Activated naive CD8-positive, alpha-beta T cell treated with anti-CD3 and anti-CD28 coated beads, Interleukin-2, amount 10 ng/mL, durations not matched to agents 7 days and 5 days (primary cell): Measurements from ENCODE around the gene CES4A. TPM values are rescaled to one million over a fixed set of nuclear protein-coding genes. Genes with fewer than 3 reads are reported as not detected.
"Not testable (repeated sequence)": the region's sequence is repeated elsewhere in the genome, so short reads cannot be mapped to it uniquely, and the experiment has no call there.

ENCODE experiments used
- ATAC-seq: fragments of 150-1000 bp; cut with Tn5 transposase; one replicate; pipeline ENCODE4 v1.10.0; 2021; ENCODE audit warnings: low read depth, moderate library complexity
- POLR2A ChIA-PET: fragments of 350-600 bp; sonication (Branson Sonifier 250); formaldehyde crosslinking; loops from one replicate; lab custom pipeline; 2021; ENCODE audit warnings: antibody characterized with exemption; lab: Charles Lee
- DNase-seq: peaks from one replicate; pipeline ENCODE4 v3.0.0; 2021
- H3K27ac Mint-ChIP-seq: one replicate; pipeline ENCODE4 v1.8.0; 2022; ENCODE audit warnings: mild to moderate bottlenecking, mixed read lengths
- H3K27me3 Mint-ChIP-seq: one replicate; pipeline ENCODE4 v1.8.0; 2022; ENCODE audit warnings: mild to moderate bottlenecking, moderate library complexity, mixed read lengths
- H3K36me3 Mint-ChIP-seq: one replicate; pipeline ENCODE4 v1.8.0; 2021; ENCODE audit warnings: mild to moderate bottlenecking, mixed read lengths
- H3K4me1 Mint-ChIP-seq: one replicate; pipeline ENCODE4 v1.8.0; 2021; ENCODE audit warnings: mixed read lengths
- H3K4me3 Mint-ChIP-seq: one replicate; pipeline ENCODE4 v1.8.0; 2022; ENCODE audit warnings: mild to moderate bottlenecking, moderate library complexity, mixed read lengths
- H3K9me3 Mint-ChIP-seq: one replicate; pipeline ENCODE4 v1.8.0; 2021; ENCODE audit warnings: mixed read lengths
- total RNA-seq, 2 experiments: library from RNA; stranded (reverse); gene quantifications; one replicate each; pipeline ENCODE4 v1.2.3, GENCODE V29; 2021

Gene CES4A
- total RNA-seq, 2 experiments from 2014 or later, result 16.2 to 17.5 TPM

- H3K36me3 Mint-ChIP-seq, result peaks cover 2% of the 10 kb centered on the region
- H3K27me3 Mint-ChIP-seq, result peaks cover 45% of the 10 kb centered on the region
- H3K9me3 Mint-ChIP-seq, result peaks cover 3% of the 10 kb centered on the region
- H3K4me3 Mint-ChIP-seq, result peak overlapping the region; percentile 92
- POLR2A ChIA-PET, result interaction anchor here (0.6 to 1.1 kb wide), 2 partner anchors 12 to 79 kb away, joined by 3 read pairs; partner anchors contain the start of gene CES3
- DNase-seq (no peak), ATAC-seq (no peak)
- no peak overlapping the region for H3K27ac Mint-ChIP-seq
- H3K4me1 Mint-ChIP-seq, result peaks cover 9% of the 10 kb centered on the region
Measured at GRCh38 chr16:66948837-66949225, 39.6 kb upstream of the CES4A start.

GRCh38 chr16:66949472-66949871 lies 38.9 kb upstream of the CES4A start:
- ATAC-seq, result no peak

GRCh38 chr16:66950437-66950836 lies 38.0 kb upstream of the CES4A start:
- H3K27me3 Mint-ChIP-seq, result peaks cover 48% of the 10 kb centered on the region
- POLR2A ChIA-PET, result interaction anchor here (0.5 to 0.7 kb wide), 2 partner anchors 132 to 200 kb away, joined by 3 to 4 read pairs; no protein-coding TSS in a partner anchor
- H3K36me3 Mint-ChIP-seq, result no peaks in the 10 kb centered on the region
- H3K4me1 Mint-ChIP-seq, result peaks cover 9% of the 10 kb centered on the region
- ATAC-seq (no peak), DNase-seq (no peak)
- H3K4me3 Mint-ChIP-seq, result no peak overlapping the region
- H3K9me3 Mint-ChIP-seq, result peaks cover 3% of the 10 kb centered on the region
- H3K27ac Mint-ChIP-seq, result no peak overlapping the region

More at GRCh38 chr16:66949472-66949871, 38.9 kb upstream of the CES4A start:
- no peak overlapping the region for H3K27ac Mint-ChIP-seq
- no peak for DNase-seq
- H3K4me1 Mint-ChIP-seq, result peaks cover 9% of the 10 kb centered on the region
- H3K27me3 Mint-ChIP-seq, result peaks cover 48% of the 10 kb centered on the region
- no peak overlapping the region for H3K4me3 Mint-ChIP-seq
- H3K36me3 Mint-ChIP-seq, result no peaks in the 10 kb centered on the region
- peaks cover 3% of the 10 kb centered on the region for H3K9me3 Mint-ChIP-seq
- POLR2A ChIA-PET, result interaction anchor here (1.1 kb wide), 1 partner anchor 12 kb away, joined by 3 read pairs; the partner anchor contains the start of gene CES3

GRCh38 chr16:66950971-66951790 lies 37.2 kb upstream of the CES4A start:
- peaks cover 3% of the 10 kb centered on the region for H3K9me3 Mint-ChIP-seq
- H3K27ac Mint-ChIP-seq, result no peak overlapping the region
- H3K36me3 Mint-ChIP-seq, result no peaks in the 10 kb centered on the region
- H3K27me3 Mint-ChIP-seq, result peaks cover 48% of the 10 kb centered on the region
- no peak for DNase-seq
- H3K4me1 Mint-ChIP-seq, result peaks cover 9% of the 10 kb centered on the region
- POLR2A ChIA-PET, result no interaction called here
- H3K4me3 Mint-ChIP-seq, result no peak overlapping the region
- ATAC-seq, result no peak

GRCh38 chr16:66952430-66953110 lies 35.8 kb upstream of the CES4A start:
- Mint-ChIP-seq H3K4me3 (no peak overlapping the region), H3K36me3 (no peaks in the 10 kb centered on the region), H3K4me1 (peaks cover 6% of the 10 kb centered on the region), H3K27me3 (peaks cover 48% of the 10 kb centered on the region), H3K27ac (no peak overlapping the region), H3K9me3 (peaks cover 3% of the 10 kb centered on the region)
- ATAC-seq (no peak), DNase-seq (no peak)
- POLR2A ChIA-PET, result interaction anchor here (0.6 to 1.5 kb wide), 2 partner anchors 75 to 201 kb away, joined by 3 read pairs; no protein-coding TSS in a partner anchor

GRCh38 chr16:66953462-66954096 lies 34.8 kb upstream of the CES4A start:
- POLR2A ChIA-PET, result interaction anchor here (1.5 kb wide), 1 partner anchor 74 kb away, joined by 3 read pairs; no protein-coding TSS in a partner anchor
- Mint-ChIP-seq H3K36me3 (no peaks in the 10 kb centered on the region), H3K4me1 (peaks cover 6% of the 10 kb centered on the region), H3K4me3 (no peak overlapping the region), H3K27me3 (peaks cover 42% of the 10 kb centered on the region), H3K27ac (no peak overlapping the region), H3K9me3 (peaks cover 3% of the 10 kb centered on the region)
- ATAC-seq (no peak), DNase-seq (no peak)

- peak; percentile 86 for ATAC-seq
- DNase-seq, result peak; percentile 81
- H3K9me3 Mint-ChIP-seq, result peaks cover 3% of the 10 kb centered on the region
- no peak overlapping the region for H3K4me3 Mint-ChIP-seq
- H3K4me1 Mint-ChIP-seq, result peaks cover 11% of the 10 kb centered on the region
- POLR2A ChIA-PET, result interaction anchor here (1.5 kb wide), 1 partner anchor 73 kb away, joined by 3 read pairs; no protein-coding TSS in a partner anchor
- no peak overlapping the region for H3K27ac Mint-ChIP-seq
- H3K36me3 Mint-ChIP-seq, result no peaks in the 10 kb centered on the region
- H3K27me3 Mint-ChIP-seq, result peaks cover 36% of the 10 kb centered on the region
Measured at GRCh38 chr16:66954097-66954659, 34.2 kb upstream of the CES4A start.

- peaks cover 24% of the 10 kb centered on the region for H3K27me3 Mint-ChIP-seq
- DNase-seq, ATAC-seq, H3K4me3 Mint-ChIP-seq, H3K9me3 Mint-ChIP-seq, H3K36me3 Mint-ChIP-seq, H3K27ac Mint-ChIP-seq: not testable (repeated sequence)
- POLR2A ChIA-PET, result interaction anchor here (0.8 kb wide), 1 partner anchor 58 kb away, joined by 3 read pairs; no protein-coding TSS in a partner anchor
- H3K4me1 Mint-ChIP-seq, result peaks cover 15% of the 10 kb centered on the region
Measured at GRCh38 chr16:66955363-66956153, 32.8 kb upstream of the CES4A start.

GRCh38 chr16:66956154-66956457 lies 32.3 kb upstream of the CES4A start:
- peaks cover 20% of the 10 kb centered on the region for H3K27me3 Mint-ChIP-seq
- not testable (repeated sequence) for H3K9me3 Mint-ChIP-seq, H3K27ac Mint-ChIP-seq, DNase-seq, H3K4me3 Mint-ChIP-seq, H3K36me3 Mint-ChIP-seq, ATAC-seq
- H3K4me1 Mint-ChIP-seq, result peaks cover 19% of the 10 kb centered on the region
- POLR2A ChIA-PET, result interaction anchor here (0.8 kb wide), 1 partner anchor 58 kb away, joined by 3 read pairs; no protein-coding TSS in a partner anchor

GRCh38 chr16:66958857-66959703 lies 29.3 kb upstream of the CES4A start:
- no peak for DNase-seq
- no peak overlapping the region for H3K4me3 Mint-ChIP-seq
- H3K36me3 Mint-ChIP-seq, result no peaks in the 10 kb centered on the region
- peaks cover 28% of the 10 kb centered on the region for H3K4me1 Mint-ChIP-seq
- POLR2A ChIA-PET, result interaction anchor here (1.0 kb wide), 1 partner anchor 55 kb away, joined by 3 read pairs; no protein-coding TSS in a partner anchor
- no peaks in the 10 kb centered on the region for H3K9me3 Mint-ChIP-seq
- ATAC-seq, result no peak
- peaks cover under 1% of the 10 kb centered on the region for H3K27me3 Mint-ChIP-seq
- no peak overlapping the region for H3K27ac Mint-ChIP-seq

- DNase-seq (no peak), ATAC-seq (no peak)
- Mint-ChIP-seq H3K4me3 (no peak overlapping the region), H3K4me1 (peaks cover 28% of the 10 kb centered on the region), H3K9me3 (no peaks in the 10 kb centered on the region), H3K36me3 (no peaks in the 10 kb centered on the region), H3K27me3 (no peaks in the 10 kb centered on the region), H3K27ac (no peak overlapping the region)
- POLR2A ChIA-PET, result interaction anchor here (1.5 kb wide), 1 partner anchor 53 kb away, joined by 3 read pairs; no protein-coding TSS in a partner anchor
Measured at GRCh38 chr16:66959704-66960161, 28.7 kb upstream of the CES4A start.
